ENCODE results near the gene METTL15. TPM values are rescaled to one million over a fixed set of nuclear protein-coding genes. Genes with fewer than 3 reads are reported as not detected.
A peak's percentile ranks its signal among the peaks of the same experiment; 100 is the strongest.
"Not testable (repeated sequence)": the region's sequence is repeated elsewhere in the genome, so short reads cannot be mapped to it uniquely, and the experiment has no call there.

METTL15 gene
- total RNA-seq, 3 donors from 2014 or later (not counting 1 experiment from before 2014, with no cell fraction given) = 7.4 to 12.1 (median 9.1) TPM

DNA sequence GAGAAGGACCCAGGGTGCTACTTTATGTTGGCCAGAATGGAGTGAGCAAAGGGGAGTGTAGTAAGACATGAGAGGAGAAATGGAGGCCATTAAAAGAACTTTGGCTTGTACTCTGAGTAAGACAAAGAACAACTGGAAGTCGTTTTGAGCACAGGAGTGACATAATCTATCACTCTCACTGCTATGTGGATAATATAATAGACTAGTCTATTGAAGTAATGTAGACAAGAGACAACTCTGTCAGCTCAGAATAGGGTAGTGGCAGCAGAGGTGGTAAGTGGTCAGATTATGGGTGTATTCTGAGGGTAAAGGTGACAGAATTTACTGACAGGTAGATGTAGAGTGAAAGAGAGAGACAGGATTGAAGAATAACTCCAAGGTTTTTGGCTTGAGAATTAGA is 8.5 kb upstream of the METTL15 start:
- ATAC-seq = no peak
- Mint-ChIP-seq H3K4me1 (no peaks in the 10 kb centered on the region), H3K27me3 (ENCODE audit: low read depth in 2 of 2) (no peaks in the 10 kb centered on the region), H3K27ac (peak overlapping the region in 1 of 2 donors; percentile 3), H3K36me3 (no peaks in the 10 kb centered on the region), H3K4me3 (no peak overlapping the region), H3K9me3 (no peaks in the 10 kb centered on the region)
- no peak overlapping the region for H3K27ac ChIP-seq (ENCODE audit: low read length)
- no CpG with 5 or more reads among the region's 1 CpG for WGBS (ENCODE audit: insufficient coverage)
- no peaks in the 10 kb centered on the region for H3K27me3 ChIP-seq (ENCODE audit: control insufficient read depth, insufficient read depth, low read length)
- H3K4me3 ChIP-seq (ENCODE audit: low read length) = no peak overlapping the region
- H3K4me1 ChIP-seq (ENCODE audit: control insufficient read depth, insufficient read depth, low read length) = no peaks in the 10 kb centered on the region
- DNase-seq = no peak
- intact Hi-C loops (cut with micrococcal nuclease) = no loop called here
- TF ChIP-seq, protein P1, sequence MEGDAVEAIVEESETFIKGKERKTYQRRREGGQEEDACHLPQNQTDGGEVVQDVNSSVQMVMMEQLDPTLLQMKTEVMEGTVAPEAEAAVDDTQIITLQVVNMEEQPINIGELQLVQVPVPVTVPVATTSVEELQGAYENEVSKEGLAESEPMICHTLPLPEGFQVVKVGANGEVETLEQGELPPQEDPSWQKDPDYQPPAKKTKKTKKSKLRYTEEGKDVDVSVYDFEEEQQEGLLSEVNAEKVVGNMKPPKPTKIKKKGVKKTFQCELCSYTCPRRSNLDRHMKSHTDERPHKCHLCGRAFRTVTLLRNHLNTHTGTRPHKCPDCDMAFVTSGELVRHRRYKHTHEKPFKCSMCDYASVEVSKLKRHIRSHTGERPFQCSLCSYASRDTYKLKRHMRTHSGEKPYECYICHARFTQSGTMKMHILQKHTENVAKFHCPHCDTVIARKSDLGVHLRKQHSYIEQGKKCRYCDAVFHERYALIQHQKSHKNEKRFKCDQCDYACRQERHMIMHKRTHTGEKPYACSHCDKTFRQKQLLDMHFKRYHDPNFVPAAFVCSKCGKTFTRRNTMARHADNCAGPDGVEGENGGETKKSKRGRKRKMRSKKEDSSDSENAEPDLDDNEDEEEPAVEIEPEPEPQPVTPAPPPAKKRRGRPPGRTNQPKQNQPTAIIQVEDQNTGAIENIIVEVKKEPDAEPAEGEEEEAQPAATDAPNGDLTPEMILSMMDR (IDR thresholded peaks at IDR 0.05) = no peak
- no peaks in the 10 kb centered on the region for H3K36me3 ChIP-seq (ENCODE audit: control insufficient read depth, insufficient read depth, low read length)
- H3K9me3 ChIP-seq (ENCODE audit: control insufficient read depth, insufficient read depth, low read length) = no peaks in the 10 kb centered on the region

DNA sequence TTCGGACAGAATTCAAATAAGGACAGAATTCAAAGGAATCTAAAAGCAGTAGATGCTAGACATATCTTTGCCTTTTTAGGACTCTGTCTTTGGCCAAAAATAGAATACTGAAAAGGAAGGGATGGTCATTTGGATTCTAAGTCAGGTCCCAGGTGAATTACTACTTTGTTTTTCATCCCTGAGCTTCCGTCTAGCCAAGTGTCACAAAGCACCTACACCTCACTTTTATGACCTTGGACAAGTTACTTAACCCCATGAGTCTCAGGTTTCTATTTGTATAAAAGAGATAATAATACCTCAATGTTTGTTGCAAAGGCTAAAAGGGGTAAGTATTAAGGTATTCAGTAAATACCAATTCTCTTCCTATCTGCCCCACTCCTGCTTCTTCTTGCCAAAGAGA is 7.5 kb upstream of the METTL15 start:
- ATAC-seq (no peak), DNase-seq (no peak)
- Histone ChIP-seq H3K27me3 (ENCODE audit: control insufficient read depth, insufficient read depth, low read length) (no peaks in the 10 kb centered on the region), H3K9me3 (ENCODE audit: control insufficient read depth, insufficient read depth, low read length) (no peaks in the 10 kb centered on the region), H3K27ac (ENCODE audit: low read length) (no peak overlapping the region), H3K4me1 (ENCODE audit: control insufficient read depth, insufficient read depth, low read length) (no peaks in the 10 kb centered on the region), H3K4me3 (ENCODE audit: low read length) (no peak overlapping the region), H3K36me3 (ENCODE audit: control insufficient read depth, insufficient read depth, low read length) (no peaks in the 10 kb centered on the region)
- TF ChIP-seq, protein P1 (IDR thresholded peaks at IDR 0.05) = no peak
- WGBS (ENCODE audit: insufficient coverage) = 100% methylated on average over 2 of the region's 2 CpGs
- Mint-ChIP-seq H3K27ac (no peak overlapping the region), H3K9me3 (no peaks in the 10 kb centered on the region), H3K4me3 (no peak overlapping the region), H3K4me1 (no peaks in the 10 kb centered on the region), H3K27me3 (ENCODE audit: low read depth in 2 of 2) (no peaks in the 10 kb centered on the region), H3K36me3 (no peaks in the 10 kb centered on the region)
- intact Hi-C loops (cut with micrococcal nuclease) = no loop called here

DNA sequence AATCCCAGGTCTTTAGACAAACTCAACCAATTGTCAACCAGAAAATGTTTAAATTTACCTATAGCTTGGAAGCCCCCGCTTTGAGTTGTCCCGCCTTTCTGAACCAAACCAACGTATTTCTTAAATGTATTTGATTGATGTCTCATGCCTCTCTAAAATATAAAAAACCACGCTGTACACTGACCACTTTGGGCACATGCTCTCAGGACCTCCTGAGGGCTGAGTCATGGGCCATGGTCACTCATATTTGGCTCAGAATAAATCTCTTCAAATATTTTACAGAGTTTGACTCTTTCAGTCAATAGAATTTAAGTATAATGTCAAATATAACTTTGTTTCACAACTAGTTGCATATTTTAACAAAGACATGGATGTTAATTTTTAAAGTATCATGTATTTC is 5.9 kb upstream of the METTL15 start:
- H3K9me3 Mint-ChIP-seq; intact Hi-C loops (cut with micrococcal nuclease); H3K27ac Mint-ChIP-seq; ATAC-seq; DNase-seq; H3K36me3 Mint-ChIP-seq; H3K4me3 ChIP-seq (ENCODE audit: low read length); H3K27me3 ChIP-seq (ENCODE audit: control insufficient read depth, insufficient read depth, low read length); H3K4me1 ChIP-seq (ENCODE audit: control insufficient read depth, insufficient read depth, low read length); H3K27me3 Mint-ChIP-seq (ENCODE audit: low read depth in 2 of 2); H3K9me3 ChIP-seq (ENCODE audit: control insufficient read depth, insufficient read depth, low read length); H3K4me3 Mint-ChIP-seq; H3K36me3 ChIP-seq (ENCODE audit: control insufficient read depth, insufficient read depth, low read length); H3K27ac ChIP-seq (ENCODE audit: low read length); H3K4me1 Mint-ChIP-seq: not testable (repeated sequence)
- 96% methylated on average over 4 of the region's 4 CpGs for WGBS (ENCODE audit: insufficient coverage)

DNA sequence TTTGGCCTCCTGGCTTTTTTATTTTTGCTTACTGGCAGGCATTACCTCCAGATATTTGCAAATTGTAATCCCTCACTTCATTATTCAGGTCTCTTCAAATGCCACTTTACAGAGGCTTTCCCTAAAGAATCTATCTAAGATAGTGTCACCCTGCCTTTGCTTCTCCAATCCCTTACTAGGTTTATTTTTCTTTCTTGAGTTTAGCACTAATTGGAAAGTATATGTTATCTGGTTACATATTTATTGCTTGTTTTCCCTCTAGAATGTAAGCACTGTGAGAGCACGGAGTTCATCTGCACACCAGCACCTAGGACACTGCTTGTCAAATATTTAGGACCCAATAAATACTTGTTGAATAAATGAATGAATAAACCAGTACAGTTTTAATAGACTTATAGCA is 3.8 kb upstream of the METTL15 start:
- Mint-ChIP-seq H3K27ac (peak overlapping the region in 1 of 2 donors; percentile 35), H3K27me3 (ENCODE audit: low read depth in 2 of 2) (no peaks in the 10 kb centered on the region), H3K9me3 (no peaks in the 10 kb centered on the region)

More for the DNA sequence above, 3.8 kb upstream of the METTL15 start:
- intact Hi-C loops (cut with micrococcal nuclease) = no loop called here
- no peak for DNase-seq
- Histone ChIP-seq H3K27ac (ENCODE audit: low read length) (no peak overlapping the region), H3K4me3 (ENCODE audit: low read length) (no peak overlapping the region), H3K36me3 (ENCODE audit: control insufficient read depth, insufficient read depth, low read length) (no peaks in the 10 kb centered on the region), H3K4me1 (ENCODE audit: control insufficient read depth, insufficient read depth, low read length) (peaks cover 13% of the 10 kb centered on the region), H3K27me3 (ENCODE audit: control insufficient read depth, insufficient read depth, low read length) (no peaks in the 10 kb centered on the region), H3K9me3 (ENCODE audit: control insufficient read depth, insufficient read depth, low read length) (no peaks in the 10 kb centered on the region)
- ATAC-seq = no peak
- H3K4me1 Mint-ChIP-seq = peaks cover 22 to 24% of the 10 kb centered on the region in 2 donors
- WGBS (ENCODE audit: insufficient coverage) = 100% methylated on average over 1 of the region's 1 CpG
- no peaks in the 10 kb centered on the region for H3K36me3 Mint-ChIP-seq
- no peak overlapping the region for H3K4me3 Mint-ChIP-seq
- TF ChIP-seq, protein P1 (IDR thresholded peaks at IDR 0.05) = no peak

Measured in natural killer cell (primary cell).